Psoas muscle (tissue), 8 donors: Measurements from ENCODE around the gene ART4. TPM values are rescaled to one million over a fixed set of nuclear protein-coding genes. Genes with fewer than 3 reads are reported as not detected.

ENCODE experiments used
- ATAC-seq, 4 donors: fragments of 200-7000 bp; cut with Tn5 transposase; one replicate each; pipeline ENCODE4 v1.9.1; 2020; ENCODE audit warnings: moderate library complexity in 3 of 4, mild to moderate bottlenecking in 2 of 4
- DNase-seq, 2 donors: peaks; one replicate each; pipeline ENCODE4 v3.0.0-alpha.2; 2020
- H3K27ac ChIP-seq: fragments of 200-600 bp; one replicate; pipeline ENCODE4 v1.8.0; 2022
- H3K27me3 ChIP-seq, 3 donors: fragments of 200-600 bp in 1 of 3; one replicate each; pipeline versions ENCODE4 v1.6.1 to v1.8.0; 2013 to 2022; ENCODE audit warnings: low read length in 2 of 3, mild to moderate bottlenecking in 2 of 3, moderate library complexity in 1 of 3; ENCODE audit not compliant: insufficient read depth in 3 of 3
- H3K36me3 ChIP-seq, 2 donors: fragments of 200-600 bp in 1 of 2; one replicate each; pipeline versions ENCODE4 v1.6.1 to v1.8.0; 2013 to 2022; ENCODE audit warnings: low read depth in 1 of 2, mild to moderate bottlenecking in 1 of 2, moderate library complexity in 1 of 2; ENCODE audit not compliant: insufficient read depth in 1 of 2
- H3K4me1 ChIP-seq: fragments of 200-600 bp; one replicate; pipeline ENCODE4 v1.8.0; 2022
- H3K4me3 ChIP-seq: fragments of 200-600 bp; one replicate; pipeline ENCODE4 v1.8.0; 2022; ENCODE audit warnings: mild to moderate bottlenecking
- H3K9me3 ChIP-seq: fragments of 200-600 bp; one replicate; pipeline ENCODE4 v1.8.0; 2022
- CTCF ChIP-seq: fragments of 200-600 bp; IDR thresholded peaks from one replicate; pipeline ENCODE4 v1.8.0; 2022; ENCODE audit warnings: antibody characterized with exemption
- WGBS, 3 donors: extraction: QIAGEN DNeasy Blood & Tissue Kit; methylation state at CpG; one replicate each; pipeline versions ENCODE4 v1.1.6 to v1.1.7; 2013; 5-methylcytosine and 5-hydroxymethylcytosine counted together
- intact Hi-C, 2 donors: fragments of 100-400 bp; cut with DNase I; formaldehyde crosslinking; loops; one replicate each; pipeline versions ENCODE4 v1.11.0 to v1.14.2; 2022
- polyA plus RNA-seq, 3 donors: library from polyadenylated mRNA; stranded (reverse); fragments of 200-250 nt; gene quantifications; one replicate each; pipeline ENCODE4 v1.2.3, GENCODE V29; 2013
- total RNA-seq, 4 donors: library from RNA; stranded (reverse); fragmentation: NEBNext Ultra II Directional in 2 of 4; extraction: Animal tissue kit (Norgen Biotek cat#: 25700) in 2 of 4; gene quantifications; one replicate each; pipeline versions ENCODE4 v1.2.1 to v1.2.4, GENCODE V29; 2021 to 2023
- donor health status: healthy with polysubstance abuse.
- donor health status: DM: no; HTN: no; CAD: no; lungs with moderate emphysema.
- donor health status: Bipolar disorder and iron deficiency.
- donor health status: healthy.
- donor health status: DM: yes; HTN: yes; CAD: no.
- donor health status: DM: no; HTN: no; CAD: no.
- donor health status: DM: no; HTN: no; CAD: no.
- donor health status: DM: yes; HTN: yes; CAD: no.

ART4 gene
- total and polyA plus RNA-seq, 7 donors: 0.14 to 0.39 (median 0.17) TPM; not detected in 2

GRCh38 chr12:14845350-14845750 is 2.0 kb upstream of the ART4 start:
- H3K4me3 ChIP-seq: no peak overlapping the region
- no peaks in the 10 kb centered on the region for H3K27me3 ChIP-seq
- peak; percentile 63 to 80 (median 76) for ATAC-seq
- peak; percentile 76 for TF ChIP-seq CTCF
- no peak for DNase-seq
- H3K36me3 ChIP-seq: no peaks in the 10 kb centered on the region
- 11 to 16% (median 12%) methylated on average over 3 of the region's 3 CpGs for WGBS, 3 donors
- H3K9me3 ChIP-seq: no peaks in the 10 kb centered on the region
- no peak overlapping the region for H3K27ac ChIP-seq
- H3K4me1 ChIP-seq: peaks cover 30% of the 10 kb centered on the region
- intact Hi-C loops: loop anchor here (2.0 to 10.0 kb wide), 5 partner anchors 37 to 679 kb away; no protein-coding TSS in a partner anchor

DNA sequence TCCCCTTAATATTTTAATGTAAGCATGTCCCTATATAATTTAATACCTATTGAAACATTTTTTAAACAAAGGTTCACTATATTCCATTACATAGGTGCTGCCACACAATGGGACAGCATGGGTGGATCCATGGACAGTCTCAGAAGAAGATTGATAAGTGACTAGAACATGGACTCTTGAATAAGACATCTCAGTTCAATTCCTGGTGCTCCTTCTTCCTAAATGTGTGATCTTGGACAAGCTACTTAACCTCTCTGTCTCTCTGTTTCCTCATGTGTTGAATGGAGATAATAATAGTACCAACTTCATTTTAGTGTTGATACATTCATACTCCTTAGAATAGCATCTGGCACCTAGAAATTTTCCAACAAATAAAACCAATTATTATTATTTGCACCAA is 1.1 kb upstream of the ART4 start:
- Histone ChIP-seq H3K4me1 (peaks cover 30% of the 10 kb centered on the region), H3K4me3 (no peak overlapping the region), H3K36me3 (no peaks in the 10 kb centered on the region), H3K9me3 (no peaks in the 10 kb centered on the region), H3K27ac (no peak overlapping the region), H3K27me3 (no peaks in the 10 kb centered on the region)
- DNase-seq: no peak
- intact Hi-C loops: loop anchor here (2.0 to 10.0 kb wide), 5 partner anchors 150 to 680 kb away; partner anchors contain the start of gene RERG (in 1 of the 2)
- no peak for ATAC-seq
- TF ChIP-seq CTCF: no peak

GRCh38 chr12:14842315-14842714 is 1.0 kb downstream of the ART4 start:
- 64 to 69% (median 68%) methylated on average over 3 of the region's 3 CpGs for WGBS, 3 donors
- no peaks in the 10 kb centered on the region for H3K9me3 ChIP-seq
- H3K27ac ChIP-seq: peak overlapping the region; percentile 47
- no peak for DNase-seq
- no peak overlapping the region for H3K4me3 ChIP-seq
- TF ChIP-seq CTCF: no peak
- peaks cover 30% of the 10 kb centered on the region for H3K4me1 ChIP-seq
- ATAC-seq: no peak
- no peaks in the 10 kb centered on the region for H3K36me3 ChIP-seq
- no peaks in the 10 kb centered on the region for H3K27me3 ChIP-seq
- intact Hi-C loops: loop anchor here (5.0 to 10.0 kb wide), 4 partner anchors 372 to 682 kb away; partner anchors contain the start of gene RERG (in 1 of the 2)

GRCh38 chr12:14841761-14842160 is 1.6 kb downstream of the ART4 start:
- H3K4me3 ChIP-seq: no peak overlapping the region
- DNase-seq (peak; percentile 39 to 78), ATAC-seq (peak; percentile 73 to 94 (median 88))
- no peaks in the 10 kb centered on the region for H3K27me3 ChIP-seq
- 6 to 7% (median 6%) methylated on average over 3 of the region's 3 CpGs for WGBS, 3 donors
- H3K36me3 ChIP-seq: no peaks in the 10 kb centered on the region
- intact Hi-C loops: loop anchor here (5.0 to 10.0 kb wide), 4 partner anchors 373 to 683 kb away; partner anchors contain the start of gene RERG (in 1 of the 2)
- H3K4me1 ChIP-seq: peaks cover 29% of the 10 kb centered on the region
- no peaks in the 10 kb centered on the region for H3K9me3 ChIP-seq
- peak overlapping the region; percentile 47 for H3K27ac ChIP-seq
- TF ChIP-seq CTCF: no peak

GRCh38 chr12:14840616-14841015 is 2.7 kb downstream of the ART4 start:
- DNase-seq (no peak), ATAC-seq (no peak)
- intact Hi-C loops: loop anchor here (5.0 to 10.0 kb wide), 4 partner anchors 374 to 684 kb away; partner anchors contain the start of gene RERG (in 1 of the 2)
- Histone ChIP-seq H3K36me3 (no peaks in the 10 kb centered on the region), H3K4me3 (no peak overlapping the region), H3K9me3 (no peaks in the 10 kb centered on the region), H3K27ac (no peak overlapping the region), H3K4me1 (peaks cover 28% of the 10 kb centered on the region), H3K27me3 (no peaks in the 10 kb centered on the region)
- no peak for TF ChIP-seq CTCF
- WGBS, 3 donors: 78 to 89% (median 88%) methylated on average over 4 of the region's 4 CpGs
